ENCODE data around the gene ZGPAT. TPM values are rescaled to one million over a fixed set of nuclear protein-coding genes. Genes with fewer than 3 reads are reported as not detected.

The ZGPAT gene
- total and polyA plus RNA-seq, 2 of the 13 experiments (the other 11 are each of a cell fraction or from before 2014, with no cell fraction given) = 23.0 to 41.9 TPM

DNA sequence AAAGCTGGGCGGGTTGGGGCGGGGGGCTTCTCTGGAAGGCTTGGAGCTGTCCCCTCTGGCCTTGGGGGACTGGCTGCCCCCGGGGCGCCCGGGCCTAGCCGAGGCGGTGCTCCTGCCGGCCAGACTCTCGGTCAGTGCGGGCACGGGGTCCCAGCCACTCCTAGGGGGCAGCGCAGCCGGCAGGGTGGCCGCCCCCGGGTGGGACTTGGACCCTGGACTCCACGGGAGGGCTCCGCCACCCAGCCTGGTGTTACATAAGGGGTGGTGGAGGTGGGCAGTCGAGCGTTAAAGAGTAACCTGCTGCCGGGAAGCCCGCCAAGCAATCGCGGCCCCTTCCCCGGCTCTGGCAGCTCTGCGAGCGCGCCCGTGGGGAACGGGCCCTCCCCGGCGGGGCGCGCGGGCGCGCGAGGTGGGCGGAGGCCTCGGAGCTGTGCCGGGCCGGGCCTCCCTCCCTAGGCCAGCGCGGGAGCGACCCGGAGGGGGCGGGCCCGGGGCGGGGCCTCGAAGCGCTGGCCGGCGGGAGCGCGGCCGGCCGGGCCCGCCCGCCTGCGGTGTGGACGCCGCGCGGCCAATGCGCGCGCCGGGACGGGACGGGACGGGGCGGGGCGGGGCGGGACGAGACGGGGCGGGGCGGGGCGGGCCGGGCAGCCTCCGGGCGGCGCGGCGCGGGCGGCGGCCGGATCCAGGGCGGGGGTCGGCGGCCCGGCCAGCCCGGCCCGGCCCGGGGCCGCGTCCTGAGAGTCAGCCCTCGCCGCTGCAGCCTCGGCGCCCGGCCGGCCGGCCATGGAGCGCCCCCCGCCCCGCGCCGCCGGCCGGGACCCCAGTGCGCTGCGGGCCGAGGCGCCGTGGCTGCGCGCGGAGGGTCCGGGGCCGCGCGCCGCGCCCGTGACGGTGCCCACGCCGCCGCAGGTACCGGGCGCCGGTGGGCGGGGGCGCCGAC, 31.6 kb downstream of the ZGPAT start, which contains the start of gene SLC2A4RG (continued):
- TF ChIP-seq DPF2 (CRISPR knock-in tag; IDR thresholded peaks at IDR 0.05; ENCODE audit: borderline replicate concordance, low read depth) = peak; percentile 65; the same call in 1 of the 2 replicates
- TF ChIP-seq ZNF792 (CRISPR knock-in tag; IDR thresholded peaks at IDR 0.05) = peak; percentile 85
- no peak for TF ChIP-seq RARG (CRISPR knock-in tag; IDR thresholded peaks at IDR 0.05; ENCODE audit: low read depth)
- TF ChIP-seq, protein P1, sequence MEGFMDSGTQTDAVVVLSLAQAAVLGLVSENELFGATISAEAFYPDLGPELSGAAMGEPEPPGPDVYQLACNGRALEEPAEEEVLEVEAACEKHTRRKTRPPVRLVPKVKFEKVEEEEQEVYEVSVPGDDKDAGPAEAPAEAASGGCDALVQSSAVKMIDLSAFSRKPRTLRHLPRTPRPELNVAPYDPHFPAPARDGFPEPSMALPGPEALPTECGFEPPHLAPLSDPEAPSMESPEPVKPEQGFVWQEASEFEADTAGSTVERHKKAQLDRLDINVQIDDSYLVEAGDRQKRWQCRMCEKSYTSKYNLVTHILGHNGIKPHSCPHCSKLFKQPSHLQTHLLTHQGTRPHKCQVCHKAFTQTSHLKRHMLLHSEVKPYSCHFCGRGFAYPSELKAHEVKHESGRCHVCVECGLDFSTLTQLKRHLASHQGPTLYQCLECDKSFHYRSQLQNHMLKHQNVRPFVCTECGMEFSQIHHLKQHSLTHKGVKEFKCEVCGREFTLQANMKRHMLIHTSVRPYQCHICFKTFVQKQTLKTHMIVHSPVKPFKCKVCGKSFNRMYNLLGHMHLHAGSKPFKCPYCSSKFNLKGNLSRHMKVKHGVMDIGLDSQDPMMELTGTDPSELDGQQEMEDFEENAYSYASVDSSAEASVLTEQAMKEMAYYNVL (CRISPR knock-in tag; IDR thresholded peaks at IDR 0.05; ENCODE audit: borderline replicate concordance) = peak; percentile 30; the same call in 1 of the 2 replicates
- TF ChIP-seq DMAP1 (CRISPR knock-in tag; IDR thresholded peaks at IDR 0.05) = peak; percentile 86
- no peak for TF ChIP-seq ZNF383 (CRISPR knock-in tag; IDR thresholded peaks at IDR 0.05; ENCODE audit: borderline replicate concordance)
- peak; percentile 92 for TF ChIP-seq ZNF709 (CRISPR knock-in tag; IDR thresholded peaks at IDR 0.05)
- TF ChIP-seq ZFY (CRISPR knock-in tag; IDR thresholded peaks at IDR 0.05) = peak; percentile 84
- TF ChIP-seq XRCC5 (optimal IDR thresholded peaks at IDR 0.05; ENCODE audit: low read length) = peak; percentile 90
- TF ChIP-seq MEIS2 (CRISPR knock-in tag; IDR thresholded peaks at IDR 0.05) = peak; percentile 79; the same call in 1 of the 2 replicates
- TF ChIP-seq, protein P2, sequence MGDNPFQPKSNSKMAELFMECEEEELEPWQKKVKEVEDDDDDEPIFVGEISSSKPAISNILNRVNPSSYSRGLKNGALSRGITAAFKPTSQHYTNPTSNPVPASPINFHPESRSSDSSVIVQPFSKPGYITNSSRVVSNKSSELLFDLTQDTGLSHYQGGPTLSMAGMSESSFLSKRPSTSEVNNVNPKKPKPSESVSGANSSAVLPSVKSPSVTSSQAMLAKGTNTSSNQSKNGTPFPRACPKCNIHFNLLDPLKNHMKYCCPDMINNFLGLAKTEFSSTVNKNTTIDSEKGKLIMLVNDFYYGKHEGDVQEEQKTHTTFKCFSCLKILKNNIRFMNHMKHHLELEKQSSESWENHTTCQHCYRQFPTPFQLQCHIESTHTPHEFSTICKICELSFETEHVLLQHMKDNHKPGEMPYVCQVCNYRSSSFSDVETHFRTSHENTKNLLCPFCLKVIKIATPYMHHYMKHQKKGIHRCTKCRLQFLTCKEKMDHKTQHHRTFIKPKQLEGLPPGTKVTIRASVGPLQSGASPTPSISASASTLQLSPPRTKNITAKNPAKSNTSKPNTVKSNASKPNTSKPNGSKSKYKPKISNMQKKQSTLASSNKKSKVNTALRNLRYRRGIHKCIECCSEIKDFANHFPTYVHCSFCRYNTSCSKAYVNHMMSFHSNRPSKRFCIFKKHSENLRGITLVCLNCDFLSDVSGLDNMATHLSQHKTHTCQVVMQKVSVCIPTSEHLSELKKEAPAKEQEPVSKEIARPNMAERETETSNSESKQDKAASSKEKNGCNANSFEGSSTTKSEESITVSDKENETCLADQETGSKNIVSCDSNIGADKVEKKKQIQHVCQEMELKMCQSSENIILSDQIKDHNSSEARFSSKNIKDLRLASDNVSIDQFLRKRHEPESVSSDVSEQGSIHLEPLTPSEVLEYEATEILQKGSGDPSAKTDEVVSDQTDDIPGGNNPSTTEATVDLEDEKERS (CRISPR knock-in tag; IDR thresholded peaks at IDR 0.05) = peak; percentile 32
- peak; percentile 86 for TF ChIP-seq MXD4 (CRISPR knock-in tag; IDR thresholded peaks at IDR 0.05)
- TF ChIP-seq ZNF788 (CRISPR knock-in tag; IDR thresholded peaks at IDR 0.05; ENCODE audit: borderline replicate concordance) = peak; percentile 97
- TF ChIP-seq ZNF552 (CRISPR knock-in tag; IDR thresholded peaks at IDR 0.05; ENCODE audit: borderline replicate concordance) = peak; percentile 95
- TF ChIP-seq MAFK (conservative IDR thresholded peaks at IDR 0.05 in 1 of 2, IDR thresholded peaks at IDR 0.05 in 1 of 2; ENCODE audit: low read length in 2 of 2) = no peak
- peak; percentile 81 for TF ChIP-seq NR2C2 (CRISPR knock-in tag; IDR thresholded peaks at IDR 0.05; ENCODE audit: borderline replicate concordance)
- TF ChIP-seq, protein P3, sequence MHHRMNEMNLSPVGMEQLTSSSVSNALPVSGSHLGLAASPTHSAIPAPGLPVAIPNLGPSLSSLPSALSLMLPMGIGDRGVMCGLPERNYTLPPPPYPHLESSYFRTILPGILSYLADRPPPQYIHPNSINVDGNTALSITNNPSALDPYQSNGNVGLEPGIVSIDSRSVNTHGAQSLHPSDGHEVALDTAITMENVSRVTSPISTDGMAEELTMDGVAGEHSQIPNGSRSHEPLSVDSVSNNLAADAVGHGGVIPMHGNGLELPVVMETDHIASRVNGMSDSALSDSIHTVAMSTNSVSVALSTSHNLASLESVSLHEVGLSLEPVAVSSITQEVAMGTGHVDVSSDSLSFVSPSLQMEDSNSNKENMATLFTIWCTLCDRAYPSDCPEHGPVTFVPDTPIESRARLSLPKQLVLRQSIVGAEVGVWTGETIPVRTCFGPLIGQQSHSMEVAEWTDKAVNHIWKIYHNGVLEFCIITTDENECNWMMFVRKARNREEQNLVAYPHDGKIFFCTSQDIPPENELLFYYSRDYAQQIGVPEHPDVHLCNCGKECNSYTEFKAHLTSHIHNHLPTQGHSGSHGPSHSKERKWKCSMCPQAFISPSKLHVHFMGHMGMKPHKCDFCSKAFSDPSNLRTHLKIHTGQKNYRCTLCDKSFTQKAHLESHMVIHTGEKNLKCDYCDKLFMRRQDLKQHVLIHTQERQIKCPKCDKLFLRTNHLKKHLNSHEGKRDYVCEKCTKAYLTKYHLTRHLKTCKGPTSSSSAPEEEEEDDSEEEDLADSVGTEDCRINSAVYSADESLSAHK (CRISPR knock-in tag; IDR thresholded peaks at IDR 0.05; ENCODE audit: borderline replicate concordance) = 0 out of 2 replicates have a peak, but pooled peaks have one; percentile 43
- peak; percentile 53; the same call in 1 of the 2 replicates for TF ChIP-seq ZBTB21 (CRISPR knock-in tag; IDR thresholded peaks at IDR 0.05)
- 0 out of 2 replicates have a peak, but pooled peaks have one; percentile 63 for TF ChIP-seq ISX (CRISPR knock-in tag; conservative IDR thresholded peaks at IDR 0.05)
- peak; percentile 50 for TF ChIP-seq ZNF674 (CRISPR knock-in tag; IDR thresholded peaks at IDR 0.05; ENCODE audit: low read depth)
- TF ChIP-seq ADNP (CRISPR knock-in tag; IDR thresholded peaks at IDR 0.05) = no peak
- peak; percentile 85 for TF ChIP-seq ZNF670 (CRISPR knock-in tag; IDR thresholded peaks at IDR 0.05; ENCODE audit: borderline replicate concordance)
